ENCODE results near the gene SMIM34.

Gene SMIM34

GRCh38 chr21:34369741-34370140 lies 54.0 kb downstream of the SMIM34 start:
- no peak for DNase-seq
